ENCODE measurements around the gene DDT.
"Not testable (repeated sequence)": the region's sequence is repeated elsewhere in the genome, so short reads cannot be mapped to it uniquely, and the experiment has no call there.

Gene DDT

DNA sequence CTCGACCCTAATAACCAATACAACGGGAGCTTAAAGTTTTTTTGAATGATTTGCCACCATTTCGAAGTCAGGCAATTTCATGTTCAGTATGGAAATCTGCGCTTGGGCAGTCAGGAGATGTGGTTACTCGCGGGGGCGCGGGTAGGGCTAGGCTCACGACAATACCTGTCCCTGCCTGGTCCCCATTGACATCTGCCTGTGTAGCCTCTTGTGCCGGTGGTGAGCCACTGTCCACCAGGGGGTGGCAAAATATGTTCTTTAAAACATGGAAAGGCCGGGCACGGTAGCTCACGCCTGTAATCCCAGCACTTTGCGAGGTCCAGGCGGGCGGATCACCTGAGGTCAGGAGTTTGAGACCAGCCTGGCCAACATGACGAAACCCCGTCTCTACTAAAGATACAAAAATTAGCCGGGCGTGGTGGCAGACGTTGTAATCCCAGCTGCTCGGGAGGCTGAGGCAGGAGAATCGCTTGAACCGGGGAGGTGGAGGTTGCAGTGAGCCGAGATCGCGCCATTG, 653 bp upstream of the DDT start:
- H3K27ac ChIP-seq; H3K9ac ChIP-seq (ENCODE audit: insufficient read length); H3K9me3 ChIP-seq (ENCODE audit: low read depth, low read length); DNase-seq (ENCODE audit: low read depth, low spot score); H3K4me3 ChIP-seq: not testable (repeated sequence)
- peaks cover 20% of the 10 kb centered on the region for H3K36me3 ChIP-seq (ENCODE audit: insufficient read depth, low read length)

- H3K9me3 ChIP-seq (ENCODE audit: low read depth, low read length); H3K4me3 ChIP-seq; DNase-seq (ENCODE audit: low read depth, low spot score); H3K27ac ChIP-seq; H3K9ac ChIP-seq (ENCODE audit: insufficient read length): not testable (repeated sequence)
- H3K36me3 ChIP-seq (ENCODE audit: insufficient read depth, low read length): peaks cover 22% of the 10 kb centered on the region
Measured at GRCh38 chr22:23971927-23972326, 2.3 kb downstream of the DDT start.

DNA sequence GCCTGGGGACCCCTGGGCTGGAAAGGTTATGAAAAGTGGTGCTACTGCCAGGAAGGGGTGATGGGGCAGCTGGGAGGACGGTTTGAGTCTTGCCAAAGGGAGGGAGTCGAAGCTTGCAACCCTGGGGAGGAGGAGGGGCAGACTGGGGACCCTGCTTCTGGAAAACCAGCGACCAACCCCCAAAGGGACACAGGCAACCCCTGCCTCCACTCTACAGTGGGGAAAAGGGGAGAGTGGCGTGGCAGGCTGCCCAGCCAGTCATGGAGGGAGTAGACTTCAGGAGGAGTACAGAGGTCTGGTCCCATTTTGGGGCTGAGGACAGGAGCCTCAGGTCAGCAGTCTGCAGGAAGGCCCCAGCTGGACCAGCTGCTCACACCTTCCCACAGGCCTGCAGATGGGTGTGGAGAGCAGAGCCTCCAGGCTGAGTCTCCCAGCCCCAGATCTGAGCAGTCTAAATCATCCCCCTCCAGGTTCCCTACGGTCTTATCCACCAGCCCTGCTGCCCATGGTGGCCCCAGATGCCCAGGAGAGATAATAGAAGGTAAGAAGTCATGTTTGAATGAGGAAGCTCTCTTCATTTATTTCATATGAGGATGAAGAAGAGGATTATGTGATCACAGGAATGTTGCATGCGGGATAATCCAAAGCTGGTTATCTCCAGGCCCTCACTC, 3.3 kb downstream of the DDT start:
- Histone ChIP-seq H3K27ac (no peak overlapping the region), H3K9ac (ENCODE audit: insufficient read length) (no peak overlapping the region), H3K36me3 (ENCODE audit: insufficient read depth, low read length) (peaks cover 22% of the 10 kb centered on the region), H3K9me3 (ENCODE audit: low read depth, low read length) (no peaks in the 10 kb centered on the region), H3K4me3 (no peak overlapping the region)
- no peak for TF ChIP-seq POLR2AphosphoS5 (IDR thresholded peaks at IDR 0.05; ENCODE audit: borderline replicate concordance, low read depth, low read length)
- no peak for TF ChIP-seq FOXP2 (optimal IDR thresholded peaks at IDR 0.05; ENCODE audit: control extremely low read depth, extremely low read length, insufficient read depth)
- TF ChIP-seq EZH2 (IDR thresholded peaks at IDR 0.05): no peak
- DNase-seq (ENCODE audit: low read depth, low spot score): no peak

DNA sequence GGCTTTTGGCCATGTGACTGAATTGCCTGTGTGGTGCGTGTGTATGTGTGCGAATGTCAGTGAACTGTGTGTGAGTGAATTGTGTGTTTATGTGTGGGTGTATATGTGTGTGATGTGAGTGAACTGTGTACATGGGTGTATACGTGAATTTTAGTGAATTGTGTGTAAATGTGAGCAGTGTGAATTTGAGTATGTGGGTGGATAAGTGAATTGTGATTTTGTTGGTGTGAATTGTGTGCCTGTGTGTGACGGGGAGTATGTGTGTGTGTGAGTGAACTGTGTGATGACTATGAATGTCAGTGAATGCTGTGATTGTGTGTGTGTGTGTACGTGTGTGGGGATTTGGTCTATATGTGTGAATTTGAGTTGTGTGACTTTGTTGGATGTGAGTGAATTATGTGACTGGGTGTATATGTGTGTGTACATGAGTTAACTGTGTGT, 4.0 kb downstream of the DDT start:
- Histone ChIP-seq H3K36me3 (ENCODE audit: insufficient read depth, low read length) (peaks cover 22% of the 10 kb centered on the region), H3K9me3 (ENCODE audit: low read depth, low read length) (no peaks in the 10 kb centered on the region), H3K27ac (no peak overlapping the region), H3K9ac (ENCODE audit: insufficient read length) (no peak overlapping the region), H3K4me3 (no peak overlapping the region)
- DNase-seq (ENCODE audit: low read depth, low spot score): no peak
- TF ChIP-seq POLR2AphosphoS5 (IDR thresholded peaks at IDR 0.05; ENCODE audit: borderline replicate concordance, low read depth, low read length) (no peak), EZH2 (IDR thresholded peaks at IDR 0.05) (no peak), FOXP2 (optimal IDR thresholded peaks at IDR 0.05; ENCODE audit: control extremely low read depth, extremely low read length, insufficient read depth) (no peak)

GRCh38 chr22:23969071-23969470, 5.2 kb downstream of the DDT start:
- no peak overlapping the region for H3K4me3 ChIP-seq
- H3K9me3 ChIP-seq (ENCODE audit: low read depth, low read length): no peaks in the 10 kb centered on the region
- H3K9ac ChIP-seq (ENCODE audit: insufficient read length): no peak overlapping the region
- no peak for DNase-seq (ENCODE audit: low read depth, low spot score)
- peaks cover 22% of the 10 kb centered on the region for H3K36me3 ChIP-seq (ENCODE audit: insufficient read depth, low read length)
- TF ChIP-seq POLR2AphosphoS5 (IDR thresholded peaks at IDR 0.05; ENCODE audit: borderline replicate concordance, low read depth, low read length) (no peak), FOXP2 (optimal IDR thresholded peaks at IDR 0.05; ENCODE audit: control extremely low read depth, extremely low read length, insufficient read depth) (no peak), EZH2 (IDR thresholded peaks at IDR 0.05) (no peak)
- no peak overlapping the region for H3K27ac ChIP-seq

- H3K9me3 ChIP-seq (ENCODE audit: low read depth, low read length); H3K9ac ChIP-seq (ENCODE audit: insufficient read length); DNase-seq (ENCODE audit: low read depth, low spot score); H3K27ac ChIP-seq; H3K4me3 ChIP-seq: not testable (repeated sequence)
- H3K36me3 ChIP-seq (ENCODE audit: insufficient read depth, low read length): peaks cover 18% of the 10 kb centered on the region
Measured at GRCh38 chr22:23966568-23966967, 7.7 kb downstream of the DDT start, which contains the start of gene DDTL. Gene DDTL, plus strand, starts transcription at chr22:23966888. Its CDS starts 27 bp downstream, at chr22:23966915.

DNA sequence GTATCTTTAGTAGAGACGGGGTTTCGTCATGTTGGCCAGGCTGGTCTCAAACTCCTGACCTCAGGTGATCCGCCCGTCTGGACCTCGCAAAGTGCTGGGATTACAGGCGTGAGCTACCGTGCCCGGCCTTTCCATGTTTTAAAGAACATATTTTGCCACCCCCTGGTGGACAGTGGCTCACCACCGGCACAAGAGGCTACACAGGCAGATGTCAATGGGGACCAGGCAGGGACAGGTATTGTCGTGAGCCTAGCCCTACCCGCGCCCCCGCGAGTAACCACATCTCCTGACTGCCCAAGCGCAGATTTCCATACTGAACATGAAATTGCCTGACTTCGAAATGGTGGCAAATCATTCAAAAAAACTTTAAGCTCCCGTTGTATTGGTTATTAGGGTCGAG, 8.1 kb downstream of the DDT start:
- H3K9me3 ChIP-seq (ENCODE audit: low read depth, low read length); H3K4me3 ChIP-seq; DNase-seq (ENCODE audit: low read depth, low spot score); H3K9ac ChIP-seq (ENCODE audit: insufficient read length); H3K27ac ChIP-seq: not testable (repeated sequence)
- H3K36me3 ChIP-seq (ENCODE audit: insufficient read depth, low read length): peaks cover 13% of the 10 kb centered on the region

GRCh38 chr22:23961084-23961771, 13.0 kb downstream of the DDT start, which contains the start of gene GSTT2B:
Gene GSTT2B, minus strand, starts transcription at chr22:23961195. Its CDS starts 64 bp downstream, at chr22:23961131.
- H3K36me3 ChIP-seq (ENCODE audit: insufficient read depth, low read length); H3K4me3 ChIP-seq; H3K9ac ChIP-seq (ENCODE audit: insufficient read length); DNase-seq (ENCODE audit: low read depth, low spot score); H3K27ac ChIP-seq; H3K9me3 ChIP-seq (ENCODE audit: low read depth, low read length): not testable (repeated sequence)

GRCh38 chr22:23956301-23956900, 17.8 kb downstream of the DDT start:
- not testable (repeated sequence) for H3K9ac ChIP-seq (ENCODE audit: insufficient read length); H3K4me3 ChIP-seq; H3K27ac ChIP-seq; H3K36me3 ChIP-seq (ENCODE audit: insufficient read depth, low read length); H3K9me3 ChIP-seq (ENCODE audit: low read depth, low read length)
- DNase-seq (ENCODE audit: low read depth, low spot score): peak; percentile 12

- not testable (repeated sequence) for H3K9me3 ChIP-seq (ENCODE audit: low read depth, low read length)
Measured at GRCh38 chr22:23955886-23956285, 18.4 kb downstream of the DDT start.

DNA sequence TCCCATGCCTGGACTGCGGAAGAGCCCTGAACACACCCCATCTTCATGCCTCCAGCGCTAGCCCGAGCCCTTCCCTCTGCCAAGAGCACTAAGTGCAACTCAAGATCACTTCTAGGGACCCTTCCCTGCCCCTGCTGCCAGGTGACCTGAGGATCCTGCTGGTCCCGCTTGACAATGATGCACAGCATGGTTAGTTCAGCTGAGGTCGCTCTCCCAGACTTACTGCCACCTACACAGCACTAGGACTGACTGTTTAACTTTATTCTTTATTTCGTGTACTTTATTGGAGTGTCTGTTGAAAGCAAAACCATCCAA, 19.3 kb downstream of the DDT start:
- H3K9me3 ChIP-seq (ENCODE audit: low read depth, low read length); H3K27ac ChIP-seq; DNase-seq (ENCODE audit: low read depth, low spot score); H3K36me3 ChIP-seq (ENCODE audit: insufficient read depth, low read length); H3K4me3 ChIP-seq; H3K9ac ChIP-seq (ENCODE audit: insufficient read length): not testable (repeated sequence)

More at GRCh38 chr22:23955886-23956285, 18.4 kb downstream of the DDT start:
- DNase-seq (ENCODE audit: low read depth, low spot score); H3K4me3 ChIP-seq; H3K27ac ChIP-seq; H3K36me3 ChIP-seq (ENCODE audit: insufficient read depth, low read length); H3K9ac ChIP-seq (ENCODE audit: insufficient read length): not testable (repeated sequence)

DNA sequence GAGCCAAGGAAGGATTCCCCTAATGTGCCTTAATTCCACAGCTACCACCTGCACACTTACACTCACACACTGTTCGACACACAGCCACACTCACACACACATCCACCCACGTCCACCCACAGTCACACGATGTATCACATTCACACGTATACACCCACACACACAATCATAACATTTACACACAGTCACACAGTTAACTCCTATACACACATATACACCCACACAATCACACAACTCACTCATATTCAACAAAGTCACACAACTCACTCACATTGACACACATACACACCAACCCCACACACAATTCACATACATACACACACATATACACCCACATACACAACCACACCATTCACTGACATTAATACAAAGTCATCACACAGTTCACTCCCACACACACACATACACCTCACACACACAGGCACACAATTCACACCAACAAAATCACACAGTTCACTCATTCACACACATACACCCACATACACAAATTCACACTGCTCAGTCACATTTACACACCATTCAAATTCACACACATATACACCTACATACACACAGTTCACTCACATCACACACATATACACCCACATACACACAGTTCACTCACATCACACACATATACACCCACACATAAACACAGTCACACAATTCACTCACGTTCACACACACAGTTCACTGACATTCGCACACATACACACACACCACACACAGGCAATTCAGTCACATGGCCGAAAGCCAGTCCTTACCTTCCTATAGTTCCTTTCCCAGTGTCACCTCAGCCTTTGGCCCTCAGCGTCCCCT, 19.8 kb downstream of the DDT start:
- not testable (repeated sequence) for DNase-seq (ENCODE audit: low read depth, low spot score); H3K9ac ChIP-seq (ENCODE audit: insufficient read length); H3K4me3 ChIP-seq; H3K36me3 ChIP-seq (ENCODE audit: insufficient read depth, low read length); H3K9me3 ChIP-seq (ENCODE audit: low read depth, low read length); H3K27ac ChIP-seq
